ENCODE measurements around the gene SLC25A10. TPM values are rescaled to one million over a fixed set of nuclear protein-coding genes. Genes with fewer than 3 reads are reported as not detected.
"Not testable (repeated sequence)": the region's sequence is repeated elsewhere in the genome, so short reads cannot be mapped to it uniquely, and the experiment has no call there.

Gene SLC25A10
- total RNA-seq, 4 donors from 2014 or later, result 23.3 to 49.3 (median 37.1) TPM

DNA sequence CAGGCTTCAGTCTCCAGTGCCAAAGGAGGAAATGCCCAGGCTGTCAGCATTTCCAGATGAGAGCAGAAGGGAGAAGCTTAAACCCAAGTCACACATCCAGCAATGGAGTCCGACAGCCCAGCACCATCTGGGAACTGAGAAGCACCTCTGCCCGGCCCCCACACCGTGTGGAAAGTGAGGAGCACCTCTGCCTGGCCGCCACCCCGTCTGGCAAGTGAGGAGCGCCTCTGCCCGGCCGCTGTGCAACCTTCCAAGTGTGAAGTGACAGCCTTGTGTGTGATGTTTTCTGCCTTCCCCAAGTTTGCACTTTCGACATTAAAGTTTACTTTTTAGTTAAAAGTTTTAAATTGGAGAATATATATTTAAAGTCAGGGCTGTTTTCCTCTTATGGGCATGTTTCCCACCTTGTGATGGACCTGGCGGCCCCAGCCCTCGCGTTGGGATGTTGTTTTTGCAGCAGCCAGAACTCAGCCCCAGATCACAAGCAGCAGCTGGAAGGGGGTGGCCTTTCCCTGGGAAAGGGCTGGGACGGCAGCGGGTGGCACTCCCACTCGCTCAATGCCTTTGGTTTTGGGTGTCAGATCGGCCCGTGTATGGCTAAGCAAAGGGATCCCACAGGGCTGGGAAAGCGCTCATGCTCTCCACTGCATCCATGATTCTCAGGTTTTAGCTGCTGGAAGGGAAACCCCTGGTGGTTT is 38.4 kb upstream of the SLC25A10 start:
- no peak overlapping the region for H3K4me3 ChIP-seq
- H3K27ac ChIP-seq, result no peak overlapping the region
- no peaks in the 10 kb centered on the region for H3K27me3 ChIP-seq
- H3K36me3 ChIP-seq, result peaks cover 31 to 68% (median 49%) of the 10 kb centered on the region in 3 donors
- no peak for DNase-seq
- intact Hi-C loops (cut with DNase I), result no loop called here
- H3K9me3 ChIP-seq, result no peaks in the 10 kb centered on the region
- H3K4me1 ChIP-seq, result peaks cover 0 to 11% (median 2%) of the 10 kb centered on the region in 3 donors
- TF ChIP-seq POLR2A (IDR thresholded peaks at IDR 0.05) (no peak), CTCF (IDR thresholded peaks at IDR 0.05) (no peak)
- WGBS, 2 donors, result 68 to 79% methylated on average over 13 to 14 of the region's 18 CpGs

DNA sequence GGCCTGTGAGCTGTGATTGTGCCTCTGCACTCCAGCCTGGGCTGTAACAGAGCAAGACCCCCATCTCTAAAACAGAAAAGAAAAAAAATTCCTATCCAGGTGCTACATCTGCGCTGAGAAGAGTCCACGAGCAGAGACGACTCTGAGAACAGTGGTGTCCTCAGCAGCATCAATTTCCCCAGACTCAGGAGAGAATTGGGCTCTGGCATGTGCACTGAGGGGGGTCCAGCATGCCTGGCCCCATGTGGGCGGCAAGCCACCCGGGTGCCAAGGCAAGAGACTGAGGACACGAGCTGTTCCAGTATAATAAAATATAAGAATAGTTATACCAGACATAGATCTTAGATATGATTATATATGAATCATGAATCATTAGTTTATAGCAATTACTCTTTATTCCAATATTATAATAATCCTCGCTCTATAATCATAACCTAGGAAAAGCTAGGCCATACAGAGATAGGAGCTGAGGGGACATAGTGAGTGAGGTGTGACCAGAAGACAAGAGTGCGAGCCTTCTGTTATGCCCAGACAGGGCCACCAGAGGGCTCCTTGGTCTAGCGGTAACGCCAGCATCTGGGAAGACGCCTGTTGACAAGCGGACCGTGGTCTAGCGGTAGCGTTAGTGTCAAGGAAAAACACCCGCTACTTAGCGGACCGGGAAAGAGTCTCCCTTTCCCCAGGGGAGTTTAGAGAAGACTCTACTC is 36.4 kb upstream of the SLC25A10 start:
- H3K4me1 ChIP-seq; H3K4me3 ChIP-seq; intact Hi-C loops (cut with DNase I); H3K27me3 ChIP-seq; DNase-seq; H3K9me3 ChIP-seq; H3K27ac ChIP-seq: not testable (repeated sequence)
- peak; percentile 21 to 81 (median 70) for TF ChIP-seq CTCF (IDR thresholded peaks at IDR 0.05)
- peaks cover 13 to 58% (median 31%) of the 10 kb centered on the region in 3 donors for H3K36me3 ChIP-seq
- WGBS, 2 donors, result 29 to 32% methylated on average over 15 to 18 of the region's 18 CpGs

GRCh38 chr17:81676906-81677305 is 35.2 kb upstream of the SLC25A10 start:
- Histone ChIP-seq H3K27me3 (no peaks in the 10 kb centered on the region), H3K27ac (no peak overlapping the region), H3K9me3 (no peaks in the 10 kb centered on the region), H3K4me1 (peaks cover 0 to 5% (median 2%) of the 10 kb centered on the region in 3 donors), H3K36me3 (peaks cover 9 to 57% (median 22%) of the 10 kb centered on the region in 3 donors), H3K4me3 (no peak overlapping the region)
- WGBS, 2 donors, result 82% methylated on average over 13 to 14 of the region's 17 CpGs
- no peak for TF ChIP-seq CTCF (IDR thresholded peaks at IDR 0.05)
- TF ChIP-seq POLR2A (IDR thresholded peaks at IDR 0.05), result no peak
- no peak for DNase-seq
- intact Hi-C loops (cut with DNase I), result no loop called here

GRCh38 chr17:81680150-81680549 is 31.9 kb upstream of the SLC25A10 start:
- intact Hi-C loops (cut with DNase I), result no loop called here
- no peaks in the 10 kb centered on the region for H3K9me3 ChIP-seq
- no peak for DNase-seq

More at GRCh38 chr17:81680150-81680549, 31.9 kb upstream of the SLC25A10 start:
- no peak overlapping the region for H3K27ac ChIP-seq
- TF ChIP-seq POLR2A (IDR thresholded peaks at IDR 0.05) (no peak), CTCF (IDR thresholded peaks at IDR 0.05) (no peak)
- H3K4me3 ChIP-seq, result no peak overlapping the region
- H3K36me3 ChIP-seq, result peaks cover 0 to 25% (median 0%) of the 10 kb centered on the region in 3 donors
- H3K27me3 ChIP-seq, result no peaks in the 10 kb centered on the region
- 83 to 87% methylated on average over 9 to 11 of the region's 11 CpGs for WGBS, 2 donors
- H3K4me1 ChIP-seq, result peaks cover 18 to 26% (median 23%) of the 10 kb centered on the region in 3 donors
